HG03439 (cell line): ENCODE measurements around the gene CNOT10.
"Not testable (repeated sequence)": the region's sequence is repeated elsewhere in the genome, so short reads cannot be mapped to it uniquely, and the experiment has no call there.

Source experiments
- ATAC-seq: cut with Tn5 transposase; IDR thresholded peaks from one replicate; pipeline ENCODE4 v1.9.1; 2021; ENCODE audit warnings: mild to moderate bottlenecking, moderate library complexity; ENCODE audit not compliant: unreplicated experiment

Gene CNOT10

GRCh38 chr3:32691847-32692246, 6.9 kb downstream of the CNOT10 start:
- ATAC-seq: no peak

GRCh38 chr3:32696523-32696922, 11.5 kb downstream of the CNOT10 start:
- ATAC-seq: no peak

GRCh38 chr3:32698506-32698905, 13.5 kb downstream of the CNOT10 start:
- ATAC-seq: no peak

GRCh38 chr3:32699429-32699828, 14.4 kb downstream of the CNOT10 start:
- no peak for ATAC-seq

GRCh38 chr3:32700244-32700643, 15.3 kb downstream of the CNOT10 start:
- no peak for ATAC-seq

GRCh38 chr3:32703491-32703972, 18.5 kb downstream of the CNOT10 start:
- no peak for ATAC-seq

- ATAC-seq: no peak
Measured at GRCh38 chr3:32705232-32705631, 20.2 kb downstream of the CNOT10 start.

GRCh38 chr3:32706348-32707025, 21.5 kb downstream of the CNOT10 start:
- ATAC-seq: no peak

- ATAC-seq: no peak
Measured at GRCh38 chr3:32707026-32707370, 22.0 kb downstream of the CNOT10 start.

GRCh38 chr3:32708672-32709283, 23.8 kb downstream of the CNOT10 start:
- no peak for ATAC-seq

GRCh38 chr3:32709346-32709745, 24.4 kb downstream of the CNOT10 start:
- ATAC-seq: no peak

- no peak for ATAC-seq
Measured at GRCh38 chr3:32712506-32713055, 27.6 kb downstream of the CNOT10 start.

- ATAC-seq: no peak
Measured at GRCh38 chr3:32713181-32713580, 28.2 kb downstream of the CNOT10 start.

GRCh38 chr3:32719335-32719734, 34.3 kb downstream of the CNOT10 start:
- ATAC-seq: no peak

GRCh38 chr3:32719931-32720330, 34.9 kb downstream of the CNOT10 start:
- no peak for ATAC-seq

- ATAC-seq: no peak
Measured at GRCh38 chr3:32725721-32726120, 40.7 kb downstream of the CNOT10 start.

GRCh38 chr3:32733631-32734229, 48.7 kb downstream of the CNOT10 start:
- ATAC-seq: no peak

- no peak for ATAC-seq
Measured at GRCh38 chr3:32734756-32735155, 49.8 kb downstream of the CNOT10 start.

- ATAC-seq: not testable (repeated sequence)
Measured at GRCh38 chr3:32743470-32743869, 58.5 kb downstream of the CNOT10 start.

GRCh38 chr3:32743934-32744333, 58.9 kb downstream of the CNOT10 start:
- no peak for ATAC-seq

- no peak for ATAC-seq
Measured at GRCh38 chr3:32751377-32751776, 66.4 kb downstream of the CNOT10 start.

- no peak for ATAC-seq
Measured at GRCh38 chr3:32755761-32756160, 70.8 kb downstream of the CNOT10 start.
